Small intestine (tissue), 7 donors: ENCODE data around the gene RNF157. TPM values are rescaled to one million over a fixed set of nuclear protein-coding genes. Genes with fewer than 3 reads are reported as not detected.

ENCODE experiments used
- DNase-seq, 2 donors: peaks; one replicate each; pipeline versions ENCODE4 v3.0.0 to v3.0.0-alpha.2; 2013
- FAIRE-seq: peaks from 2 replicates; lab custom pipeline; 2012; peaks lifted over from hg19 to GRCh38; lab: Jason Lieb, UNC
- H3K27ac ChIP-seq, 3 donors: one replicate each; pipeline ENCODE4 v1.5.1; 2013; ENCODE audit warnings: low read length in 2 of 3, mild to moderate bottlenecking in 2 of 3, control low read depth in 1 of 3, inconsistent platforms in 1 of 3, low read depth in 1 of 3, moderate library complexity in 1 of 3
- H3K27me3 ChIP-seq, 3 donors: one replicate each; pipeline ENCODE4 v1.6.1; 2013; ENCODE audit warnings: low read length in 3 of 3, inconsistent platforms in 1 of 3; ENCODE audit not compliant: control insufficient read depth in 3 of 3, insufficient read depth in 3 of 3
- H3K36me3 ChIP-seq, 3 donors: one replicate each; pipeline ENCODE4 v1.6.1; 2013; ENCODE audit warnings: low read length in 3 of 3, inconsistent platforms in 1 of 3, low read depth in 1 of 3, mild to moderate bottlenecking in 1 of 3, moderate library complexity in 1 of 3; ENCODE audit not compliant: control insufficient read depth in 3 of 3, insufficient read depth in 2 of 3
- H3K4me1 ChIP-seq, 3 donors: one replicate each; pipeline ENCODE4 v1.6.1; 2013; ENCODE audit warnings: low read length in 2 of 3, inconsistent platforms in 1 of 3, low read depth in 1 of 3, mild to moderate bottlenecking in 1 of 3, moderate library complexity in 1 of 3; ENCODE audit not compliant: control insufficient read depth in 3 of 3, insufficient read depth in 2 of 3
- H3K4me3 ChIP-seq, 3 donors: one replicate each; pipeline ENCODE4 v1.5.1; 2013; ENCODE audit warnings: low read length in 3 of 3, control low read depth in 1 of 3, inconsistent platforms in 1 of 3, low read depth in 1 of 3, mild to moderate bottlenecking in 1 of 3, moderate library complexity in 1 of 3
- H3K9me3 ChIP-seq, 2 donors: one replicate each; pipeline ENCODE4 v1.6.1; 2013; ENCODE audit warnings: low read depth in 1 of 2, low read length in 1 of 2; ENCODE audit not compliant: control insufficient read depth in 2 of 2, insufficient read depth in 1 of 2
- WGBS, 3 donors: extraction: QIAGEN DNeasy Blood & Tissue Kit; methylation state at CpG; one replicate each; pipeline ENCODE4 v1.1.7; 2013; 5-methylcytosine and 5-hydroxymethylcytosine counted together
- polyA plus RNA-seq, 4 donors: library from polyadenylated mRNA; stranded (reverse) in 3 of 4; unstranded in 1 of 4; fragments of 200-250 nt in 3 of 4; fragments of 120-200 nt in 1 of 4; gene quantifications; one replicate each; pipeline versions ENCODE4 v1.2.1 to v1.2.3, GENCODE V29; 2013
- donor health status: healthy with polysubstance abuse.
- donor health status: control.
- donor health status: control.
- donor health status: Bipolar disorder and iron deficiency.
- donor health status: healthy.

RNF157 gene
- polyA plus RNA-seq, 4 donors, result 13.9 to 30.6 (median 21.6) TPM

DNA sequence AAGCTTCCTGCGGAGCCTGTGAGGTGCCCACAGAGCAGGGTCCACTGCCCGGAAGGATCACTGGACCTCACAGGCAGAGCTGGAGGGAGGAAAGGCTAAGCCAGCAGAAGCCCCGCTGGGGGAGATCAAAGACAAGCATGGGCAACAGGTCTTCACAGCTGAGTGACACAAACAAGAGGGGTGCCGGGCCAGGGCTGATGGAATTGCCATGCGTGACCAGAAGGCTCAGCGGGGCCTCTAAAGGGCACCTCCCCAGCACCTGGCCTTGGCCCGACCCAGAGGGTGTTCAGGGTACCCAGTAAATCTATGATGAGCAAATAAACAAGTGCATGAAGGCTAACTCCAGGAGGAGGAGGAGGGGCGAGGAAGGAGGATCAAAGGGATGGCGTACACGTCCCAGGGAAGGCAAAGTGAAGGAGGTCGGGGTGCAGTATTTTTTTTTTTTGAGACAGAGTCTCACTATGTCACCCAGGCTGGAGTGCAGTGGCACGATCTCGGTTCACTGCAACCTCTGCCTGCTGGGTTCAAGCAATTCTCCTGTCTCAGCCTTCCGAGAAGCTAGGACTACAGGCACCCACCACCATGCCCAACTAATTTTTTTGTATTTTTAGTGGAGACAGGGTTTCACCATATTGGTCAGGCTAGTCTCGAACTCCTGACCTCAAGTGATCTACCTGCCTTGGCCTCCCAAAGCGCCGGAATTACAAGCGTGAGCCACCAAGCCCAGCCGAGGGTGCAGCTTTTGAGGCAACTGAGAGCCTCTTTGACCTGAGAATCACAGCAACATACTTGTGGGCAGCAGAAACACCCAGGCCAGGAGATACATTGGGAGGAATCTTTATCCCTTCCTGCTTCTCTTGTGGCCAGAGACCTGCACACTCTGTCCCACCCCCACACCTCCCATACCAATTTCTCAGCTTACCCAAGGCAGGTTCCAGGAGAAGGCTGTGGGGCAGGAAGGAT is 120.6 kb downstream of the RNF157 start:
- Histone ChIP-seq H3K27ac (no peak overlapping the region), H3K4me1 (peaks cover 0 to 4% (median 0%) of the 10 kb centered on the region in 3 donors), H3K36me3 (peaks cover 0 to 2% (median 0%) of the 10 kb centered on the region in 3 donors), H3K4me3 (no peak overlapping the region), H3K9me3 (no peaks in the 10 kb centered on the region), H3K27me3 (no peaks in the 10 kb centered on the region)
- FAIRE-seq (no peak), DNase-seq (no peak)
- 72 to 82% (median 80%) methylated on average over 19 of the region's 19 CpGs for WGBS, 3 donors

DNA sequence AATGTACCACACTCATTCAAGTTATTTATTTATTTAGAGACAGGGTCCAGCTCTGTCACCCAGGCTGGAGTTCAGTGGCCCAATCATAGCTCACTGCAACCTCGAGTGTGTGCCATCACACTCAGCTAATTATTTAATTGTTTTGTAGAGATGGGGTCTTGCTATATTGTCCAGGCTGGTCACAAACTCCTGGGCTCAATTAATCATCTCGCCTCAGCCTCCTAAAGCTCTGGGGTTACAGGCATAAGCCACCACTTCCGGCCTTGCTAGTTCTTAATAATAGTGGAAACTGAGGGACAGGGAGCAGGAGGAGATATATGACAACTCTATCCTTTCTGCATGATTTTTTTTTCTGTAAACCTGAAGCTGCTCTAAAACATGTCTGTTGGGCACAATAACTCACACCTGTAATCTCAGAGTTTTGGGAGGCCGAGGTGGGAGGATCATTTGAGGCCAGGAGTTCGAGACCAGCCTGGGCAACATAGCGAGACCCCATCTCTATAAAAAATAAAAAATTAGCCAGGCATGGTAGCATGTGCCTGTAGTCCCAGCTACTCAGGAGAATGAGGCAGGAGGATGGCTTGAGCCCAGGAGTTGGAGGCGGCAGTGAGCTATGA is 125.0 kb downstream of the RNF157 start:
- no peak for FAIRE-seq
- WGBS, 3 donors, result 84 to 92% (median 90%) methylated on average over 7 of the region's 7 CpGs
- DNase-seq, result no peak
- H3K4me1 ChIP-seq, result no peaks in the 10 kb centered on the region
- no peaks in the 10 kb centered on the region for H3K9me3 ChIP-seq
- no peaks in the 10 kb centered on the region for H3K27me3 ChIP-seq
- no peak overlapping the region for H3K4me3 ChIP-seq
- no peak overlapping the region for H3K27ac ChIP-seq
- H3K36me3 ChIP-seq, result no peaks in the 10 kb centered on the region

DNA sequence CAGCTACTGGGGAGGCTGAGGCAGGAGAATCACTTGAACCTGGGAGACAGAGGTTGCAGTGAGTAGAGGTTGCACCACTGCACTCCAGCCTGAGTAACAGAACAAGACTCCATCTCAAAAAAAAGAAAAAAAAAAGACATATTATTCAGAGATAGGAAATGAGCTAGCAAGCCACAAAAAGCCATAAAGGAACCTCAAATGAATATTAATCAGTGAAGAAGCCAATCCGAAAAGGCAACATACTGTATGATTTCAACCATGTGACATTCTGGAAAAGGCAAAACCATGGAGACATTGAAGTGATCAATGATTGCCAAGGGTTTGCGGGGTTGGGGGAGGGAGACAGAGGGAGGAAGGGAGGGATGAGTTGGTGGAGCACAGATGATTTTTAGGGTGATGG is 128.3 kb downstream of the RNF157 start:
- FAIRE-seq (no peak), DNase-seq (no peak)
- no peak overlapping the region for H3K27ac ChIP-seq
- H3K4me3 ChIP-seq, result no peak overlapping the region
- no peaks in the 10 kb centered on the region for H3K27me3 ChIP-seq
- no peaks in the 10 kb centered on the region for H3K4me1 ChIP-seq
- no peaks in the 10 kb centered on the region for H3K9me3 ChIP-seq
- no peaks in the 10 kb centered on the region for H3K36me3 ChIP-seq
- WGBS, 3 donors, result 87 to 95% (median 92%) methylated on average over 2 of the region's 2 CpGs

DNA sequence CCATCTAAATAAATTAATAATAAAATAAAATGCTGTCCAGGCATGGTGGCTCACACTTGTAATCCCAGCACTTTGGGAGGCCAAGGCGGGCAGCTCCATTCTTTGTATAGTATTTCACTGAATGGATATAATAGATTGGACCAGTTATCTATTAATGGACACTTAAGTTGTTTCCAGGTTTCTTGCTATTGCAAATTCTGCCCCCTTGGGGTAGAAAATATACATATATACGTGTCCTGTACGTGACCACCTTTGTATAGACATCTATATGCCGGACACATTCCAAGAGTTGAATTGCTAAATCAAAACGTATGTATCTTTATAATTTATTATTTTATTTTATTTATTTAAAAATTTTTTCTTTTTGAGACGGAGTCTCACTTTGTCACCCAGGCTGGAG is 132.8 kb downstream of the RNF157 start:
- Histone ChIP-seq H3K27me3 (no peaks in the 10 kb centered on the region), H3K36me3 (no peaks in the 10 kb centered on the region), H3K4me3 (no peak overlapping the region), H3K9me3 (no peaks in the 10 kb centered on the region), H3K27ac (no peak overlapping the region), H3K4me1 (peaks cover 0 to 17% (median 5%) of the 10 kb centered on the region in 3 donors)
- DNase-seq (peak; percentile 20 to 33), FAIRE-seq (no peak)
- 68 to 74% (median 69%) methylated on average over 6 of the region's 6 CpGs for WGBS, 3 donors

DNA sequence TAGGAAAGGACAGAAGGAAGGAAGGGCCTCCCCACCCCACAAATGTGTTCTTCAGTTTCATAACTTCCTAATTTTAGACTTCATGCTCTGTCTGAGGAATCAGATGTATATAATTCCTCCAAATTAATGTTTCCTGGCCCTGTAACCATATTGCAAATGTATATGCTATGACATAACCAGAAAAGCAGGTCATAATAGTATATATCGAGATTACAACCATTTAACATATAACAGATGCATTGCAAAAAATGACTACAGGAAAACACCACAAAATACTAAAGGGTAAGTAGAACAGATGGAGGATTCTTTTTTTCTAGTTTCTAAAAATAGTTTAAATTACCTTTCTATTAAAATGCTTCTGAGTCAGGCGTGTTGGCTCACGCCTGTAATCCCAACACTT is 133.6 kb downstream of the RNF157 start:
- Histone ChIP-seq H3K4me3 (no peak overlapping the region), H3K27me3 (no peaks in the 10 kb centered on the region), H3K9me3 (no peaks in the 10 kb centered on the region), H3K4me1 (peaks cover 0 to 21% (median 5%) of the 10 kb centered on the region in 3 donors), H3K36me3 (peaks cover 0 to 4% (median 0%) of the 10 kb centered on the region in 3 donors), H3K27ac (peak overlapping the region in 1 of 3 donors; percentile 4)
- 67 to 76% (median 68%) methylated on average over 3 of the region's 3 CpGs for WGBS, 3 donors
- FAIRE-seq, result no peak
- DNase-seq, result no peak

DNA sequence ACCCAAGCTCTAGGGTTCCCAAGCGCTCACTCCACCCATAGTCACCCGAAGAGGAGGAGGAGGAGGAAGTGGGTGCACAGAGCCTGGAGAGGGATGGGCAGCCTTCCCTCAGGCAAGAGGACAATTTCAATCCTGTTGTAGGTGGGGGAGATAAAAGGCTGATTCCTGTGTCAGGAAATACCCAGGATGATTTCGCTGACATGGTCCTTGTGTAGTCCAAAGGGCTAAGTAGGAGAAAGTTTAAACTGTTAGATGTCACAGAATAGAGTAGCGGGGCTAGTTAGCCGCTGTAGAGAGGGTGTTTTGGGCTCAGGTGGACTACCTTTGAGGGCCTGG is 135.4 kb downstream of the RNF157 start:
- Histone ChIP-seq H3K27ac (peak overlapping the region in 1 of 3 donors; percentile 16), H3K4me3 (no peak overlapping the region), H3K9me3 (no peaks in the 10 kb centered on the region), H3K36me3 (peaks cover 0 to 20% (median 4%) of the 10 kb centered on the region in 3 donors), H3K27me3 (no peaks in the 10 kb centered on the region), H3K4me1 (peaks cover 0 to 21% (median 5%) of the 10 kb centered on the region in 3 donors)
- DNase-seq, result peak in 1 of 2 donors; percentile 34
- no peak for FAIRE-seq
- WGBS, 3 donors, result 69 to 77% (median 76%) methylated on average over 5 of the region's 5 CpGs

DNA sequence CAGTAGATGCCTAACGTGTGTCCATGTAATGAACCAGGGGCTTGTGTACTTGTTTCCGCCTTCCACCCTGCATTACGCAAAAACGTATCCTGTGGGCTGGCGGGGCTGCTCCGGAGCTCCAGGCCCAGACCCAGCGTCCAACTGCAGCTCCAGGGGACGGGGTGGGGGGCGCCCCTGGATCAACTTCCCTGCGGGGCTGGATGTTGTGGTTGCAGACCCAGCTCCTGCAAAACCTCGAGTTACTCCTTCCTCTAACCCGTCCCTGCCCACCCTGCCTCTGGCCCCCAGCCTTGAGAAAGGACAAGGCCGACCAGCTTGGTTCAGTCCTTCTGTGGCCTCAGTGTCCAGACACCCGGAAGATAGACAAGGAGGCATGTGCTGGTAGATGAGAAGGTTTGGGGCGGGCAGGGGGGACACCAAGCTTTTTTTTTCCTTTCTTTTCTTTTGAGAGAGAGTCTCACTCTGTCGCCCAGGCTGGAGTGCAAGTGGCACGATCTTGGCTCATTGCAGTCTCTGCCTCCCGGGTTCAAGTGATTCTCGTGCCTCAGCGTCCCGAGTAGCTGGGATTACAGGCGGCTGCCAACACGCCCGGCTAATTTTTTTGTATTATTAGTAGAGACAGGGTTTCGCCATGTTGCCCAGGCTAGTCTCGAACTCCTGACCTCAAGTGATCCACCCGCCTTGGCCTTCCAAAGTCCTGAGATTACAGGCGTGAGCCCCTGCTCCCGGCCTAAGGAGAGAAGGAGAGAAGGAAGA is 136.0 kb downstream of the RNF157 start:
- WGBS, 3 donors, result 83 to 87% (median 84%) methylated on average over 29 of the region's 29 CpGs
- peak overlapping the region in 2 of 3 donors; percentile 76 to 81 for H3K27ac ChIP-seq
- FAIRE-seq, result no peak

More for the DNA sequence above, 136.0 kb downstream of the RNF157 start:
- DNase-seq, result no peak
- peaks cover 0 to 22% (median 5%) of the 10 kb centered on the region in 3 donors for H3K36me3 ChIP-seq
- H3K4me3 ChIP-seq, result peak overlapping the region; percentile 16 to 97 (median 81)
- H3K27me3 ChIP-seq, result no peaks in the 10 kb centered on the region
- no peaks in the 10 kb centered on the region for H3K9me3 ChIP-seq
- H3K4me1 ChIP-seq, result peaks cover 0 to 21% (median 5%) of the 10 kb centered on the region in 3 donors
